BJ (cell line): Measurements from ENCODE around the gene LCTL. TPM values are rescaled to one million over a fixed set of nuclear protein-coding genes. Genes with fewer than 3 reads are reported as not detected.

Experiments used
- CTCF ChIA-PET: fragments of 350-600 bp; formaldehyde crosslinking; extraction: SDS; loops from one replicate; lab custom pipeline; 2021; ENCODE audit warnings: antibody characterized with exemption, inconsistent platforms; lab: Yijun Ruan, JAX
- POLR2A ChIA-PET: fragments of 300-600 bp; sonication (Branson Sonifier 250); formaldehyde crosslinking; extraction: SDS; loops from one replicate; lab custom pipeline; 2021; ENCODE audit warnings: antibody characterized with exemption; lab: Charles Lee
- DNase-seq: peaks from one replicate; pipeline ENCODE4 v3.0.0-alpha.2; 2011; ENCODE audit warnings: low read depth
- H3K27me3 ChIP-seq: 2 replicates; pipeline ENCODE4 v1.6.0; 2011; ENCODE audit warnings: low read length; ENCODE audit not compliant: control insufficient read depth, insufficient read depth
- H3K36me3 ChIP-seq: 2 replicates; pipeline ENCODE4 v1.5.1; 2011; ENCODE audit warnings: low read length; ENCODE audit not compliant: control insufficient read depth, insufficient read depth
- H3K4me3 ChIP-seq: 2 replicates; pipeline ENCODE4 v1.5.1; 2011; ENCODE audit warnings: low read depth, mild to moderate bottlenecking, control low read depth, low read length
- polyA plus RNA-seq: library from polyadenylated mRNA; depleted of rRNA; stranded (reverse); fragments of >200 nt; gene quantifications from 2 replicates; pipeline ENCODE4 v1.2.3, GENCODE V29; 2011
- TF ChIP-seq, protein P1 (sequence below): IDR thresholded peaks from 2 replicates; pipeline ENCODE4 v1.5.1; 2011; ENCODE audit warnings: low read depth, mild to moderate bottlenecking, control low read depth, inconsistent platforms, low read length, moderate library complexity; ENCODE audit not compliant: insufficient read depth

The LCTL gene
- polyA plus RNA-seq, 1 experiment, result 0.17 TPM

DNA sequence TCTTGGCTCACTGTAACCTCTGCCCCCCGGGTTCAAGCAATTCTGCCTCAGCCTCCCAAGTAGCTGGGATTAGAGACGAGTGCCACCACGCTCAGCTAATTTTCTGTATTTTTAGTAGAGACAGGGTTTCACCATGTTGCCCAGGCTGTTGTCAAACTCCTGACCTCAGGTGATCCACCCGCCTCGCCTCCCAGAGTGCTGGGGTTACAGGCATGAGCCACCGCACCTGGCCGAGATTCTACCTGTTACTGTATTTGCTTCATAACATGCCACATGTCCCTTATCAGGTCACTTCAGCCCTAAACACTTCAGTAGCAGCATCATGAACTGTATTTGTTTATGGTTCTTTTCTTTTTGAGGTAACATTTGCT lies 7.5 kb upstream of the LCTL start:
- TF ChIP-seq, protein P1, sequence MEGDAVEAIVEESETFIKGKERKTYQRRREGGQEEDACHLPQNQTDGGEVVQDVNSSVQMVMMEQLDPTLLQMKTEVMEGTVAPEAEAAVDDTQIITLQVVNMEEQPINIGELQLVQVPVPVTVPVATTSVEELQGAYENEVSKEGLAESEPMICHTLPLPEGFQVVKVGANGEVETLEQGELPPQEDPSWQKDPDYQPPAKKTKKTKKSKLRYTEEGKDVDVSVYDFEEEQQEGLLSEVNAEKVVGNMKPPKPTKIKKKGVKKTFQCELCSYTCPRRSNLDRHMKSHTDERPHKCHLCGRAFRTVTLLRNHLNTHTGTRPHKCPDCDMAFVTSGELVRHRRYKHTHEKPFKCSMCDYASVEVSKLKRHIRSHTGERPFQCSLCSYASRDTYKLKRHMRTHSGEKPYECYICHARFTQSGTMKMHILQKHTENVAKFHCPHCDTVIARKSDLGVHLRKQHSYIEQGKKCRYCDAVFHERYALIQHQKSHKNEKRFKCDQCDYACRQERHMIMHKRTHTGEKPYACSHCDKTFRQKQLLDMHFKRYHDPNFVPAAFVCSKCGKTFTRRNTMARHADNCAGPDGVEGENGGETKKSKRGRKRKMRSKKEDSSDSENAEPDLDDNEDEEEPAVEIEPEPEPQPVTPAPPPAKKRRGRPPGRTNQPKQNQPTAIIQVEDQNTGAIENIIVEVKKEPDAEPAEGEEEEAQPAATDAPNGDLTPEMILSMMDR, result no peak
- no peak overlapping the region for H3K4me3 ChIP-seq

DNA sequence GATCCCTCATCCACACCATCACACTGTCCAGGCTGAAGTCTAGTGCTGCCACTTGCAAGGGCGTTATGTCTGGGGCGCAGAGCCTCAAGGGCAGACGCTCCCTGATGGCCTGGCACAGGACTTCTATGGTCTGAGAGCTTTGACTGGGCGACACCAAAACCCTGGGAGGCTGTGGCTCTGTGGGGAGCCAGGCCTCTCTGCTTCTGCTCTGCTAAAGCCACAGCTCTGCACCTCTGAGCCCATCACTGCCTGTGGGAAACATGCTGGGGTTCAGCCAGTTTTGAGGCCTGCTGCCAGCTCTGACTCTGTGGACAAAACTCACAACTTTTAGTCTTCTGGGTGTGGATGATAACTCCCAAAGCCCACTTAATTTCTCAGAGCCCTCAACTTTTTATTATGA lies 6.3 kb upstream of the LCTL start:
- Histone ChIP-seq H3K27me3 (no peaks in the 10 kb centered on the region), H3K4me3 (no peak overlapping the region), H3K36me3 (no peaks in the 10 kb centered on the region)
- DNase-seq, result no peak
- ChIA-PET CTCF (no interaction called here), POLR2A (no interaction called here)
- TF ChIP-seq, protein P1, result no peak

More for the DNA sequence above, 7.5 kb upstream of the LCTL start:
- no peak for DNase-seq
- ChIA-PET POLR2A (no interaction called here), CTCF (interaction anchor here (1.1 to 1.3 kb wide), 2 partner anchors 17 to 45 kb away, joined by 3 to 4 read pairs; no protein-coding TSS in a partner anchor)
- H3K36me3 ChIP-seq, result no peaks in the 10 kb centered on the region
- H3K27me3 ChIP-seq, result no peaks in the 10 kb centered on the region

DNA sequence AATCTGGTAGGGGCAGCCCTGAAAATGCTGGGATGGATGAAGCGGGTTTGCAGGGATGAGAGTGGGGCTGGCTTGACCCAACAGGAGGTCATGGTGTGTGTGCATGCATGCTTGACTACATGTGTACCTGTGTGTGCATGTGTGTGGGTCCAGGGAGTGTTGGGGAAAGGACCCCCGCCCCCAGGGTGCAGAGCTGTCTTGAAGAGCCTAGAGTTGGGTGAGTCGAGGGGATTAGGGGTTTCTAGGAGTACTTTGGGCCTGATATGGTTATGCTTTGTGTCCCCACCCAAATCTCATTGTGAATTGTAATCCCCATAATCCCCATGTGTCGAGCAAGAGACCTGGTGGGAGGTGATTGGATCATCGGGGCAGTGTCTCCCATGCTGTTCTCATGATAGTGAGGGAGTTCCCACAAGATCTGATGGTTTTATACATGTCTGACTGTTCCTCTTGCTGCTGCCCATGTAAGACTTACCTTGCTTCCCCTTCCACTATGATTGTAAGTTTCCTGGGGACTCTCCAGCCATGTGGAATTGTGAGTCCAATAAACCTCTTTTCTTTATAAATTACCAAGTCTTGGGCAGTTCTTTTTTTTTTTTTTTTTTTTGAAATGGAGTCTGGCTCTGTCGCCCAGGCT lies 5.2 kb upstream of the LCTL start:
- POLR2A ChIA-PET, result no interaction called here
- TF ChIP-seq, protein P1, result no peak
- CTCF ChIA-PET, result interaction anchor here (0.7 to 0.9 kb wide), 2 partner anchors 33 to 73 kb away, joined by 3 read pairs; partner anchors contain the start of gene SNAPC5
- Histone ChIP-seq H3K4me3 (no peak overlapping the region), H3K36me3 (no peaks in the 10 kb centered on the region), H3K27me3 (no peaks in the 10 kb centered on the region)
- DNase-seq, result no peak

DNA sequence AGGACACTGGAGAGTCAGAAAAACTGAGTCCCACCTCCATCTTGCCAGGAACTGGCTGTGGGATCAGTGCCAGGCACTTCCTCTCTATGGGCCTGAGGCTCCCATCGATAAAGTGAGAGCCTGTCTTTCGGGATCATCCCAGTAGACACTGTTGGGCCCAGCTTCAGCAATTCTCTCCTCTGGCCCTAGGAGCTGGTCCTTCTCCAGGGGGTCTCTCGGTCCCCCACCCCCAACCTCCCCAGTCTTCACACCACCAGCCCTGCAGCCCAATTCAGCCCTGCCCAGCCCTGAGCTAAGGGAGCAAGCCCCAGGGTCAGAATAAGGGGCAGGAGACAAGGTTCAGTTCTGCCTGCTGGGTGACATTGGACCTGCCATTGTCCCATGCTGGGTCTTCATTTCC lies 4.5 kb upstream of the LCTL start:
- no peaks in the 10 kb centered on the region for H3K27me3 ChIP-seq
- no peaks in the 10 kb centered on the region for H3K36me3 ChIP-seq
- CTCF ChIA-PET, result no interaction called here
- no peak for DNase-seq
- no peak overlapping the region for H3K4me3 ChIP-seq
- POLR2A ChIA-PET, result no interaction called here
- TF ChIP-seq, protein P1, result no peak

DNA sequence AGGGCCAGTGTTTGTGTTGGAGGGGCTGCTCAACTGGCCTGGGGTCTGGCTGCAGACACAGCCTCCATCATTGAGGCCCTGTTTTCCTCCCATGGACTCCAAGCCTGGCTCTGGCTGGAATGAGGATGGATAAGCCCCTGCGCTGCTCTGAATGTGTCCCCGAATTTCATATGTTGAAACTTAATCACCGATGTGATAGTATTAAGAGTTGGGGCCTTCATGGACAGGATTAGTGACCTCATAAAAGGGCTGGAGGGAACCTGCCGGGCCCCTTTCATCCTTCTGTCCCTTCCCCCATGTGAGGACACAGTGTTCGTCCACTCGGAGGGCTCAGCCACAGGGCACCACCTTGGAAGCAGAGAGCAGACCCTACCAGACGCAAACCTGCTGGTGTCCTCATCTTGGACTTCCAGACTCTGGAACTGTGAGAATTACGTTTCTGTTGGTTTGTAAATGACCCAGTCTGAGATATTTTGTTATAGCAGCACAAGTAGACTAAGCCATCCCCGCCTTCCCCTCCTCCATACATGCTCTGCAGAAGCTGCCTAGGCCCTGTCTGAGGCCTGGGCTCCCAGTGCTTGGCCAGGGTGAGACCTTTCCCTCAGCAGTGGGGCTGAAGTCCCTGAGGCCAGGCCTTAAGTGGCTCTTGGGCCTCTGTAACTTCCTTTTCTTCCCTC lies 3.8 kb upstream of the LCTL start:
- Histone ChIP-seq H3K4me3 (no peak overlapping the region), H3K27me3 (no peaks in the 10 kb centered on the region), H3K36me3 (no peaks in the 10 kb centered on the region)
- DNase-seq, result no peak
- ChIA-PET CTCF (no interaction called here), POLR2A (no interaction called here)
- TF ChIP-seq, protein P1, result no peak
